Kasumi-1 (cell line): Measurements from ENCODE around the gene NSUN5.
A peak's percentile ranks its signal among the peaks of the same experiment; 100 is the strongest.
"Not testable (repeated sequence)": the region's sequence is repeated elsewhere in the genome, so short reads cannot be mapped to it uniquely, and the experiment has no call there.

Experiments used
- DNase-seq, 2 experiments: peaks; one replicate each; lab custom pipeline; 2025; lab: John Stamatoyannopoulos, UW

NSUN5 gene

DNA sequence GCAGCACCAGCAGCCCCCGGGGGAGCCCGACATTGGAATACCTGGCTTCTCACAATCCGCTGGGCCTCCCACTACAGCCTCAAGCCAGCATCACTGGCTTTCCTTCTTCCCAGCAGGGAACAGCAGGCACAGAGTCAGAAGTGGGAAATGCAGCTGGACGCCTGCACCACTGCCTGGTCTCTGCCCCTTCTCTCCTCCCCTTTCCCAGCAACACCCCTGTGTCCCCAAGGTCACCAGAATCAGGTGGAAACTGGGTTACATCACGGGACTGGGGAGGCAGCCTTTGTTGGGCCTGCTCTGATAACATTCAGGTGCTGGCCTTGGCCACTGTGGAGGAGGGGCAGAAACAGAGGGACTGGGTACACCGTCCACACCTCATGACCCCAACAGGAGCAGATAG is 16.8 kb upstream of the NSUN5 start:
- not testable (repeated sequence) for DNase-seq

GRCh38 chr7:73324081-73324845 is 15.6 kb upstream of the NSUN5 start:
- DNase-seq: peak; percentile 41 to 71

GRCh38 chr7:73323434-73324080 is 14.9 kb upstream of the NSUN5 start:
- not testable (repeated sequence) for DNase-seq

- not testable (repeated sequence) for DNase-seq
These were observed 11.4 kb upstream of the NSUN5 start for GRCh38 chr7:73320009-73320408.

DNA sequence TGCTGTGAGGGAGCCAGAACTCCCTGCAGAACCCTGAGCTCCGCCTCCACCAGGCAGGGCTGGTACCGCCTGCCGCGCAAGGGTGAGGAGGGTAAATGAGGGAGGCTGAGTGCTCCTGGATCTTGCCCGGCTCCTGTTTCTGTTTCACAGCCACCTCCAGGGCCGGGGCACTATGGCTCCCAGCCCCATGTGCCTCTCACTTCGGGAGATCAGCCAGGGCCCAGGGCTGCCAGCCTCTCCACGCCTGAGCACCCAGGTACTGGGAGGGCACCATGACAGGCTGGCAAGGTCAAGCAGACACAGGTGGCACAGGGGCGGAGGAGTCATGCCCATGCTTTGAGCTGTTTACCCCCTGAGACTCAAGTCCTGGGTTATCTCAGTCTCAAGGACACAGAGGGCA is 10.9 kb upstream of the NSUN5 start:
- DNase-seq: not testable (repeated sequence)

- DNase-seq: not testable (repeated sequence)
These were observed 10.1 kb upstream of the NSUN5 start for GRCh38 chr7:73318656-73319204.

DNA sequence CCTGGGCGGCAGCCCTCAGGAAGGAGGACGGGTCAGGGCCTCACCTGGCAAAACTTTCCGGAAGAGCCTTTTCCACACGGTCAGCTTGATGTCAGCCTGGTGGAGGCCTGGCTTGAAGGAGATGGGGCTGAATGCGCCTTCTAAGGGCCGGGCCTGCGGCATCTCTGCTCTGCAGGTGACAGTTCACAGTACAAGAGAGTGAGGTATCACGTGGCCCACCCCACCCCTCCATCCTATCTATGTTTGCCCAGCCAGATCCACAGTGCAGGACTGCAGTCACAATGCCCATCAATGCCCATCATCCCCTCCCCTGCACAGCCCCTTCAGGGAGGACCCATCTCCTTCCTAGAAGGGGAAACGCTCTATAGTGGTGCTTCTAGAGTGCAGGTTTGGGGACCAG is 7.9 kb upstream of the NSUN5 start:
- no peak for DNase-seq

- no peak for DNase-seq
These were observed 5.6 kb upstream of the NSUN5 start for GRCh38 chr7:73314271-73314670.

GRCh38 chr7:73313521-73313906 is 4.9 kb upstream of the NSUN5 start:
- no peak for DNase-seq

- DNase-seq: no peak
These were observed 4.3 kb upstream of the NSUN5 start for GRCh38 chr7:73312831-73313520.

DNA sequence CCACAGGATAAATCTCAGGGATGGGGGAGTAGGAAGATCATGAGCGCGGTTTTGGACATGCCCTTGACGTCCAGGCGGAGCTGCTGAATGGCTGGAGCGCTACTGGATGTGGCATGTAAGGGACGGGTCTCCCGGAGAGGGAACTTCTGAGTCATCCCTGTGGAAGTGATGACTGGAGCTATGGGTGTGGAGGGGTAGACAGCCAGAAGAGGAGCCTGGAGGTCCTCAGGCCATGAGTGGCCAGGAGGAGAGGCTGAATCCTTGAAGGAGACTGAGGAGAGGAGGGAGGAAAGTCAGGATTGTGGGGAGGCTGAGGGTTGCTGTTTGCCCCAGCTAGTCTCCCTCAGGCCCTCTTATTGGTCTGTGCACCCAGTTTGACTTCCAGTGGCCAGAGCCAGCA is 2.8 kb upstream of the NSUN5 start:
- DNase-seq: not testable (repeated sequence)

DNA sequence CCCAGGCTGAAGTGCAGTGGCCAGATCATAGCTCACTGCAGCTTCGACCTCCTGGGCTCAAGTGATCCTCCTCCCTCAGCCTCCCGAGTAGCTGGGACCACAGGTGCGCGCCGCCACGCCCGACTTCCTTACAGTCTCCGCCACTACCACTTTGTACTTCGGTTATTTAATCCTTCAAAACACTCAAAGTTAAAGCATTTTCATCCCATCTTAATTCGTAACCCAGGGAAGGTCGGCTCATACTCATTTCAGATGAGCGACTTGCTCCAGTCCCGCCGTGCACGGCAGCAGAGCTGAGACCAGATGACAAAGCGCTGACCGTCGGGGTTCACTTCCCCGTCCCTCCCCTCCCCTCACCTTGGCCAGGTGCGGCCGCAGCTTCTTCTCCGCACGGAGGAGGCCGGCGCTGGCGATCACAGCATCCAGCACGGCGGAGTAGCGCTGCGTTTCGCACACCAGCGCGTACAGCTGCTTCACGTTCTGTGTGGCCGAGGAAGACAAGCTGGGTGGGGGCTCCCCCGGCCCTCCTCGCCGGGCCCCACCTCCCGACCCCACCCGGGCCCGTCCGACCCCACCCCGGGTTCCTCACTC is 457 bp downstream of the NSUN5 start:
- DNase-seq: no peak

- no peak for DNase-seq
These were observed 1.2 kb downstream of the NSUN5 start for GRCh38 chr7:73307436-73307835.

- peak; percentile 46 to 48 for DNase-seq
These were observed 3.8 kb downstream of the NSUN5 start for GRCh38 chr7:73304612-73305387.

DNA sequence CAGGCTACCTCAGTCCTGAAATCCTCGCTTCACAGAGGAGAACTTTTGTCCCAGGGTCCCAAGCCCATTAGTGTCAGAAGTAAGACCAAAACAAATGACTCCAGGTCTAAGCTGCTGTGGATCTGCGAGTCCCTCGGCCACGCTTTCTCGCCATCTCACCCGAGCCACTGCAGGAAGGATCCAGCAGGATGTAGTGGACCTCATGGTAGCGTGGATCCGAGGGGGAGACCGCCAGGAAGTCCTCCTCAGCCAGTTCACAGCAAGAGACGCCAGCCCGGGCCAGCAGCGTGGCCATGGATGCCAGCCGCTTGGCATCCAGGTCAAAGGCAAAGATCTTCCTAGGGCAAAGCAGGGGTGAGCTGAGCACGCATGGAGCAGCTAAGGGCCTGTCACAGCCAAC is 4.6 kb downstream of the NSUN5 start:
- no peak for DNase-seq

DNA sequence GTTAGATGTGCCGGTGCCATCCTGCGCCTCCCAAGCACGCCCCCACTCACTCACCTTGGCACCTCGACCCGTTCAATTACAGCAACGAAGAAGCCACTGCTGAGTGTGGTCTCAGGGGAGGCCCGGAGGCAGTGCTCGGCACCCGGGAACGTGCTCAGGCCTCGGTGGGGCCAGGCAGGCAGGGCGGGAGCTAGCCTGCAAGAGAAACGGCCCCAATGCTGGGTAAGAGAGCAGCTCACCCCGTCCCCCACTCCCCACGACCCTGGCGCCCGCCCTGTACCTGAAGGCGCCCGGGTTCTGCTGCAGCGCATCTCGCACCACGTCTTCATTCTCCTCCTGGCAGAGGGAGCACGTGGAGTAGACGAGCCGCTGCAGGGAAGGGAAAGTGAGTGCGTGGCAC is 5.1 kb downstream of the NSUN5 start:
- DNase-seq: no peak

GRCh38 chr7:73302846-73303245 is 5.8 kb downstream of the NSUN5 start:
- not testable (repeated sequence) for DNase-seq

GRCh38 chr7:73301108-73301507 is 7.5 kb downstream of the NSUN5 start:
- DNase-seq: not testable (repeated sequence)

- DNase-seq: not testable (repeated sequence)
These were observed 8.8 kb downstream of the NSUN5 start for GRCh38 chr7:73299812-73300211.

DNA sequence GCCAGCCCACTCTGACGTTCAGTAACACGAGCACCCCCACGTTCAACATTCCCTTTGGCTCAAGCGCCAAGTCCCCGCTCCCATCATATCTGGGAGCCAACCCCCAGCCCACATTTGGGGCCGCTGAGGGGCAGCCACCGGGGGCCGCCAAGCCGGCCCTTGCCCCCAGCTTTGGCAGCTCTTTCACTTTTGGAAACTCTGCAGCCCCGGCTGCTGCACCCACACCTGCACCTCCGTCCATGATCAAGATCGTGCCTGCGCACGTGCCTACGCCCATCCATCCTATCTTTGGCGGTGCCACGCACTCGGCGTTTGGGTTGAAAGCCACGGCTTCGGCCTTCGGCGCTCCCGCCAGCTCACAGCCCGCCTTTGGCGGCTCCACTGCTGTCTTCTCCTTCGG is 10.9 kb downstream of the NSUN5 start:
- not testable (repeated sequence) for DNase-seq

- DNase-seq: not testable (repeated sequence)
These were observed 11.4 kb downstream of the NSUN5 start for GRCh38 chr7:73297235-73297634.
